ENCODE measurements around the gene JMJD1C.
A peak's percentile ranks its signal among the peaks of the same experiment; 100 is the strongest.

Gene JMJD1C

GRCh38 chr10:63267414-63268148 is 198.2 kb downstream of the JMJD1C start:
- H2AFZ ChIP-seq (ENCODE audit: low read depth, low read length): no peak overlapping the region
- H3K4me3 ChIP-seq (ENCODE audit: low read length): peak overlapping the region; percentile 52
- peaks cover 9% of the 10 kb centered on the region for H3K4me1 ChIP-seq (ENCODE audit: insufficient read depth, low read length)
- H3K36me3 ChIP-seq (ENCODE audit: insufficient read depth, low read length): peaks cover 3% of the 10 kb centered on the region
- no peaks in the 10 kb centered on the region for H3K9me3 ChIP-seq (ENCODE audit: low read length)
- no peaks in the 10 kb centered on the region for H3K27me3 ChIP-seq (ENCODE audit: insufficient read depth, low read length)

GRCh38 chr10:63266391-63267316 is 199.1 kb downstream of the JMJD1C start:
- H3K36me3 ChIP-seq (ENCODE audit: insufficient read depth, low read length): peaks cover 5% of the 10 kb centered on the region
- H3K4me1 ChIP-seq (ENCODE audit: insufficient read depth, low read length): peaks cover 9% of the 10 kb centered on the region
- peak overlapping the region; percentile 52 for H3K4me3 ChIP-seq (ENCODE audit: low read length)
- H3K9me3 ChIP-seq (ENCODE audit: low read length): no peaks in the 10 kb centered on the region
- no peaks in the 10 kb centered on the region for H3K27me3 ChIP-seq (ENCODE audit: insufficient read depth, low read length)
- H2AFZ ChIP-seq (ENCODE audit: low read depth, low read length): no peak overlapping the region

DNA sequence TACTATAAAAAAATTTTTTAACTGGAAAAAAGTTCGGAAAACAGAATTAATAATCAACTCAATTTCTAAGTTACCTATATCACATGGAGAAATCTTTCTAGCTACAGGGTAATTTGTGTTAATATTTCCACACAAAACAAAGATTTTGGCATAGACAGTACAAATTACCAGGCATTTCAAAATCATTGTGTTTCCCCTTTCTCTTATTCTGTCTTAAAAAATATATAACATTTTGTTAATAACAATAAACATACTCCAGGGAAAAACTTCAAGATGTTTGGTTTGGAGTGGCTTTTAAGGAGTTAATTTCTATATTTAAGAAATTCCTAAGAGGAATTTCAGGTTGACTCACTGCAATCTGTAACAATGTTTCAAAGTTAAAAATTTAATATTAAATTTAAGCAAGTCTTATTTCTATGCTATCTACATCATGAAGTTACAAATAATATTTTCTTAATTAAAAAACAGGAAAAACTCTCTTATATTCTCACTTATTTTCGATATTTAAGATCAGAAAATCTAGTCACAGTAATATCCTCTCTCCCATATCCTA is 200.0 kb downstream of the JMJD1C start:
- H2AFZ ChIP-seq (ENCODE audit: low read depth, low read length): no peak overlapping the region

DNA sequence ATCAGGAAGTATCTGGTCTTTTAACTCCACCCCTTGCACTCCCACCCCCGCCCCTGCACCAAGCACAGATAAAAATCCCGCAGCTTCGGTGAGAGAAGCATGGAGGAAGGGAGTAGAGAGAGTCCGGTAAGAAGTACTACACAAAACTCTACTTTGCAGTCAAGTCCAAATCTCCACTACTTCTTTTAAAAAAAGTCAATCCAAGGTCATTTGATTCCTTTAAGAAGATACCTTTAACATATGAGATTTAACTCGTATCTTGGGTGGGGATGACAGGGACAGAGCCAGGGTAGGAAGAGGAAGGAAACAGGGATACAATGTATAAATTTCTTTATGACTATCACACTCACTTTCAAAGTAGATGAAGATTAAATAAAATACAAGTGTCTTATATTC is 200.6 kb downstream of the JMJD1C start:
- Histone ChIP-seq H3K27me3 (ENCODE audit: insufficient read depth, low read length) (no peaks in the 10 kb centered on the region), H2AFZ (ENCODE audit: low read depth, low read length) (no peak overlapping the region), H3K4me1 (ENCODE audit: insufficient read depth, low read length) (peaks cover 9% of the 10 kb centered on the region), H3K36me3 (ENCODE audit: insufficient read depth, low read length) (peaks cover 14% of the 10 kb centered on the region), H3K4me3 (ENCODE audit: low read length) (peak overlapping the region; percentile 52), H3K9me3 (ENCODE audit: low read length) (no peaks in the 10 kb centered on the region)

More for the DNA sequence above, 200.0 kb downstream of the JMJD1C start:
- Histone ChIP-seq H3K36me3 (ENCODE audit: insufficient read depth, low read length) (peaks cover 13% of the 10 kb centered on the region), H3K4me1 (ENCODE audit: insufficient read depth, low read length) (peaks cover 9% of the 10 kb centered on the region), H3K9me3 (ENCODE audit: low read length) (no peaks in the 10 kb centered on the region), H3K4me3 (ENCODE audit: low read length) (peak overlapping the region; percentile 52), H3K27me3 (ENCODE audit: insufficient read depth, low read length) (no peaks in the 10 kb centered on the region)

- H3K9me3 ChIP-seq (ENCODE audit: low read length): no peaks in the 10 kb centered on the region
- peaks cover 16% of the 10 kb centered on the region for H3K36me3 ChIP-seq (ENCODE audit: insufficient read depth, low read length)
- H2AFZ ChIP-seq (ENCODE audit: low read depth, low read length): no peak overlapping the region
- peak overlapping the region; percentile 52 for H3K4me3 ChIP-seq (ENCODE audit: low read length)
- H3K27me3 ChIP-seq (ENCODE audit: insufficient read depth, low read length): no peaks in the 10 kb centered on the region
- peaks cover 9% of the 10 kb centered on the region for H3K4me1 ChIP-seq (ENCODE audit: insufficient read depth, low read length)
Measured at GRCh38 chr10:63264617-63265221, 201.1 kb downstream of the JMJD1C start.

GRCh38 chr10:63262430-63263073 is 203.2 kb downstream of the JMJD1C start:
- H3K9me3 ChIP-seq (ENCODE audit: low read length): no peaks in the 10 kb centered on the region
- no peak overlapping the region for H2AFZ ChIP-seq (ENCODE audit: low read depth, low read length)
- peaks cover 20% of the 10 kb centered on the region for H3K36me3 ChIP-seq (ENCODE audit: insufficient read depth, low read length)
- H3K4me1 ChIP-seq (ENCODE audit: insufficient read depth, low read length): peaks cover 7% of the 10 kb centered on the region
- no peaks in the 10 kb centered on the region for H3K27me3 ChIP-seq (ENCODE audit: insufficient read depth, low read length)
- no peak overlapping the region for H3K4me3 ChIP-seq (ENCODE audit: low read length)

GRCh38 chr10:63261496-63261895 is 204.3 kb downstream of the JMJD1C start:
- Histone ChIP-seq H3K36me3 (ENCODE audit: insufficient read depth, low read length) (peaks cover 21% of the 10 kb centered on the region), H3K4me1 (ENCODE audit: insufficient read depth, low read length) (peaks cover 5% of the 10 kb centered on the region), H3K27me3 (ENCODE audit: insufficient read depth, low read length) (no peaks in the 10 kb centered on the region)

GRCh38 chr10:63260860-63261251 is 204.9 kb downstream of the JMJD1C start:
- Histone ChIP-seq H3K27me3 (ENCODE audit: insufficient read depth, low read length) (no peaks in the 10 kb centered on the region), H2AFZ (ENCODE audit: low read depth, low read length) (no peak overlapping the region), H3K36me3 (ENCODE audit: insufficient read depth, low read length) (peaks cover 21% of the 10 kb centered on the region), H3K4me1 (ENCODE audit: insufficient read depth, low read length) (peaks cover 4% of the 10 kb centered on the region), H3K4me3 (ENCODE audit: low read length) (no peak overlapping the region), H3K9me3 (ENCODE audit: low read length) (no peaks in the 10 kb centered on the region)

More at GRCh38 chr10:63261496-63261895, 204.3 kb downstream of the JMJD1C start:
- Histone ChIP-seq H3K9me3 (ENCODE audit: low read length) (no peaks in the 10 kb centered on the region), H3K4me3 (ENCODE audit: low read length) (no peak overlapping the region), H2AFZ (ENCODE audit: low read depth, low read length) (no peak overlapping the region)

- Histone ChIP-seq H2AFZ (ENCODE audit: low read depth, low read length) (no peak overlapping the region), H3K27me3 (ENCODE audit: insufficient read depth, low read length) (no peaks in the 10 kb centered on the region), H3K9me3 (ENCODE audit: low read length) (no peaks in the 10 kb centered on the region), H3K4me1 (ENCODE audit: insufficient read depth, low read length) (peaks cover 4% of the 10 kb centered on the region), H3K36me3 (ENCODE audit: insufficient read depth, low read length) (peaks cover 21% of the 10 kb centered on the region), H3K4me3 (ENCODE audit: low read length) (no peak overlapping the region)
Measured at GRCh38 chr10:63260103-63260859, 205.5 kb downstream of the JMJD1C start.

DNA sequence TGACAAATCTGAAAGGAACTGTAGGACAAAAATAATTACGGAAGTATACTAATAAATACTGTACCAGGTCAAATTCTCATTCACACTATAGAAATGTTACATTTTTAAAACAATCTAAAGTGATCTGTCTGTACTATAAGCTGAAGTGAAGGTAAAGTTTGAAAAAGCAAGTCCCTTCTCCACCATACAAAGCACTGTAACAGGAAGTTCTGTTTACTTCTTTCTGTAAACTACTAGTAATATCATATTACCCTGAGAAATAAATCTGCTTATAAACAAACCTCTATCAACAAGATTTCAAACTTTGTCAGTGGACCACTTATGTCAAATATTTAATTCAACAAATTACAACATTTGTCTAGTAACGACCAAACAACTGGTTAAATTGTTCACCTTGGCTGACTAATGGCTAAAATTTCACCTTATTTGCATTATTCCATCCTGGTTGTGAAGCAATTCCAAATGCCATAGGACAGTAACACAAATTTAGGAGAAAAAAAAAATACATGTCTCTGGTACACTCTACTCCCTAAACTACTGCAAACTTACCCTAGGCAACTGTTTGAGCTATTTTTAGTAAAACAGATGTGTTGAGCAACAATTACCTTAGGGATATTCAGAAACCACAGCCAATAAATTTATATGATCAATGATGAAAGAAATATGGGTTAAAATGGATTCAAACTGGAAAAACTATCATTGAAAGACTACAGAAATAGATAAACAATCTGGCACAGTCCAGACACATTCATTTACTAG is 206.7 kb downstream of the JMJD1C start:
- Histone ChIP-seq H3K36me3 (ENCODE audit: insufficient read depth, low read length) (peaks cover 21% of the 10 kb centered on the region), H3K9me3 (ENCODE audit: low read length) (no peaks in the 10 kb centered on the region), H3K4me1 (ENCODE audit: insufficient read depth, low read length) (no peaks in the 10 kb centered on the region), H2AFZ (ENCODE audit: low read depth, low read length) (no peak overlapping the region), H3K27me3 (ENCODE audit: insufficient read depth, low read length) (no peaks in the 10 kb centered on the region), H3K4me3 (ENCODE audit: low read length) (no peak overlapping the region)

DNA sequence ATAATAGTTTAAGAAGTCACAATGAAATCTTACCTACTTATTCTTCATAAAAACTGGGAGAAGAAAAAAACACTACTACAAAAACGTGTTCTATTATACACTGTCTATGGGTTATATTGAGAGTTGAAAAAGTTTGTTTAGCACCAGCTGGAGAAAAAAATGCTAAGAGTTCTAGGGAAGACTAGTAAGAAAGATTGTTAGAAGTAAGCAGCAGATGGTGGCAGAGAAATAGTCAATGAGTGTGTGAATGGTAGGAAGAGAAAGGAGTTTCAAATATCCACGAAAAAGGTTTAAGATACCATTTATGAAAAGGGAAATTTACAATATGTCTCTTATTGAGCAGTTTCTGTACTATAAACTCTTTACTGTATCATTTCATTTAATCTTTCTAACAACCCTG is 208.0 kb downstream of the JMJD1C start:
- Histone ChIP-seq H3K36me3 (ENCODE audit: insufficient read depth, low read length) (peaks cover 19% of the 10 kb centered on the region), H2AFZ (ENCODE audit: low read depth, low read length) (no peak overlapping the region), H3K9me3 (ENCODE audit: low read length) (no peaks in the 10 kb centered on the region), H3K27me3 (ENCODE audit: insufficient read depth, low read length) (no peaks in the 10 kb centered on the region), H3K4me3 (ENCODE audit: low read length) (no peak overlapping the region), H3K4me1 (ENCODE audit: insufficient read depth, low read length) (no peaks in the 10 kb centered on the region)
